Erythroblast (primary cell): Measurements from ENCODE around the gene MGAT5B.

ENCODE experiments used
- GATA1 ChIP-seq: IDR thresholded peaks from 2 replicates; pipeline ENCODE4 v1.6.1; 2011; ENCODE audit warnings: low read depth, mild to moderate bottlenecking, control low read depth, low read length, moderate library complexity
- POLR2A ChIP-seq: IDR thresholded peaks from 2 replicates; pipeline ENCODE4 v1.6.1; 2011; ENCODE audit warnings: mild to moderate bottlenecking, low read length

GRCh38 chr17:76878568-76878967, 10.4 kb downstream of the MGAT5B start:
- TF ChIP-seq POLR2A (no peak), GATA1 (no peak)
